A549 (cell line): ENCODE measurements around the gene DNAJA1. TPM values are rescaled to one million over a fixed set of nuclear protein-coding genes. Genes with fewer than 3 reads are reported as not detected.

Source experiments
- ATAC-seq, 2 experiments: fragments of 200-7000 bp in 1 of 2; fragments of >200 bp in 1 of 2; cut with Nextera tagmentation in 1 of 2; cut with Tn5 transposase in 1 of 2; 3 replicates each; pipeline versions ENCODE4 v1.8.0 to v1.9.1; 2018 to 2020; ENCODE audit warnings: mild to moderate bottlenecking in 1 of 2, moderate library complexity in 1 of 2
- CTCF ChIA-PET: fragments of 300-600 bp; sonication (Branson Sonifier 250); formaldehyde crosslinking; extraction: SDS; loops from one replicate; lab custom pipeline; 2021; ENCODE audit warnings: antibody characterized with exemption, inconsistent platforms; lab: Yijun Ruan, JAX
- POLR2A ChIA-PET: fragments of 350-600 bp; formaldehyde crosslinking; extraction: SDS; loops from one replicate; lab custom pipeline; 2021; ENCODE audit warnings: antibody characterized with exemption, inconsistent platforms; lab: Yijun Ruan, JAX
- DNase-seq, 2 experiments: peaks; one replicate each; pipeline versions ENCODE4 v3.0.0 to v3.0.0-alpha.2; 2011 to 2016; ENCODE audit warnings: low read depth in 1 of 2, low spot score in 1 of 2
- FAIRE-seq: peaks from 2 replicates; lab custom pipeline; 2011; peaks lifted over from hg19 to GRCh38; lab: Jason Lieb, UNC
- H3K27ac ChIP-seq, 2 experiments: fragments of >200 bp; sonication (Bioruptor Twin); formaldehyde crosslinking; 3 replicates each; pipeline ENCODE4 v1.5.1; 2016 to 2017
- H3K4me1 ChIP-seq: fragments of >200 bp; sonication (Bioruptor Twin); formaldehyde crosslinking; 3 replicates; pipeline ENCODE4 v1.6.1; 2016
- H3K4me2 ChIP-seq: fragments of >200 bp; sonication (Bioruptor Twin); formaldehyde crosslinking; 3 replicates; pipeline ENCODE4 v1.6.1; 2016
- H3K4me3 ChIP-seq: fragments of >200 bp; sonication (Bioruptor Twin); formaldehyde crosslinking; 3 replicates; pipeline ENCODE4 v1.5.1; 2016
- H3K9me3 ChIP-seq: fragments of >200 bp; sonication (Bioruptor Twin); formaldehyde crosslinking; 3 replicates; pipeline ENCODE4 v1.6.1; 2016
- CBX8 ChIP-seq: fragments of 200-600 bp; sonication (generic); IDR thresholded peaks from 2 replicates; pipeline ENCODE4 v1.6.1; 2016
- CEBPB ChIP-seq, 2 experiments: fragments of >200 bp in 1 of 2; sonication (Bioruptor Twin) in 1 of 2; formaldehyde crosslinking in 1 of 2; IDR thresholded peaks; 2 replicates each; pipeline ENCODE4 v1.6.1; 2012 to 2016
- CHD2 ChIP-seq: fragments of 150-350 bp; IDR thresholded peaks from 2 replicates; pipeline ENCODE4 v1.6.1; 2014; ENCODE audit warnings: low read length; ENCODE audit not compliant: partially characterized antibody
- CHD4 ChIP-seq: fragments of 200-600 bp; sonication (generic); IDR thresholded peaks from 2 replicates; pipeline ENCODE4 v1.6.1; 2016; ENCODE audit warnings: antibody characterized with exemption, mild to moderate bottlenecking, borderline replicate concordance
- FOSB ChIP-seq: fragments of 250-450 bp; sonication (Bioruptor Pico); IDR thresholded peaks from 2 replicates; pipeline ENCODE4 v1.5.0; 2020; ENCODE audit warnings: mild to moderate bottlenecking, moderate library complexity
- FOSL2 ChIP-seq, 2 experiments: fragments of 450-650 bp in 1 of 2; fragments of >200 bp in 1 of 2; sonication (Bioruptor Twin) in 1 of 2; formaldehyde crosslinking; IDR thresholded peaks; 2 replicates each; pipeline versions ENCODE4 v1.5.0 to v1.6.1; 2016 to 2020; ENCODE audit warnings: mild to moderate bottlenecking in 1 of 2, moderate library complexity in 1 of 2
- FOXS1 ChIP-seq: fragments of 250-450 bp; sonication (Bioruptor Pico); IDR thresholded peaks from 2 replicates; pipeline ENCODE4 v1.5.0; 2020; ENCODE audit warnings: mild to moderate bottlenecking, moderate library complexity
- HOXB13 ChIP-seq: fragments of 250-450 bp; sonication (Bioruptor Pico); IDR thresholded peaks from 2 replicates; pipeline ENCODE4 v1.5.0; 2020; ENCODE audit warnings: low read depth, mild to moderate bottlenecking, moderate library complexity
- JUN ChIP-seq, 2 experiments: fragments of >200 bp; sonication (Bioruptor Twin); formaldehyde crosslinking; IDR thresholded peaks; 2 replicates in 1 of 2; 3 replicates in 1 of 2; pipeline ENCODE4 v1.6.1; 2016 to 2017
- KDM1A ChIP-seq: fragments of 200-600 bp; sonication (generic); IDR thresholded peaks from 2 replicates; pipeline ENCODE4 v1.6.1; 2016; ENCODE audit warnings: low read depth, mild to moderate bottlenecking
- MYC ChIP-seq: IDR thresholded peaks from 2 replicates; pipeline ENCODE4 v1.6.1; 2012; ENCODE audit warnings: mild to moderate bottlenecking, inconsistent platforms, low read length, improper control_type of control experiment, borderline replicate concordance
- NFE2L2 ChIP-seq: fragments of 150-350 bp; conservative IDR thresholded peaks from 2 replicates; pipeline ENCODE4 v1.6.1; 2014; ENCODE audit warnings: low read length
- POLR2A ChIP-seq: IDR thresholded peaks from 2 replicates; pipeline ENCODE4 v1.6.1; 2012; ENCODE audit warnings: mild to moderate bottlenecking, low read length
- POLR2AphosphoS2 ChIP-seq: conservative IDR thresholded peaks from 2 replicates; pipeline ENCODE4 v1.6.1; 2012; ENCODE audit warnings: low read length, improper control_type of control experiment, inconsistent platforms
- RFX5 ChIP-seq: fragments of 450-650 bp; IDR thresholded peaks from 2 replicates; pipeline ENCODE4 v1.7.1; 2014; ENCODE audit warnings: antibody characterized with exemption, mild to moderate bottlenecking, moderate library complexity
- SREBF2 ChIP-seq: fragments of 450-650 bp; IDR thresholded peaks from 2 replicates; pipeline ENCODE4 v1.6.1; 2014; ENCODE audit warnings: mild to moderate bottlenecking, moderate library complexity
- TFCP2L1 ChIP-seq: fragments of 250-450 bp; sonication (Bioruptor Pico); IDR thresholded peaks from 2 replicates; pipeline ENCODE4 v1.5.0; 2021; ENCODE audit warnings: mild to moderate bottlenecking
- TP53 ChIP-seq: fragments of 250-450 bp; sonication (Bioruptor Pico); IDR thresholded peaks from 2 replicates; pipeline ENCODE4 v1.5.0; 2021; ENCODE audit warnings: mild to moderate bottlenecking, moderate library complexity
- ZFP36 ChIP-seq: fragments of 450-650 bp; IDR thresholded peaks from 2 replicates; pipeline ENCODE4 v1.6.1; 2014; ENCODE audit warnings: borderline replicate concordance; ENCODE audit not compliant: partially characterized antibody
- WGBS: methylation state at CpG from one replicate; pipeline ENCODE4 v1.1.6; 2017; ENCODE audit errors: missing lambda C conversion rate; 5-methylcytosine and 5-hydroxymethylcytosine counted together
- polyA plus RNA-seq, 4 experiments: library from polyadenylated mRNA; depleted of rRNA in 3 of 4; stranded (reverse); fragments of >200 nt; fragmentation: RNase III in 1 of 4; extraction: RNeasy Plus Mini Kit Qiagen cat#74134 plus additional on column Dnase treatment in 1 of 4; gene quantifications; 2 replicates in 3 of 4; 3 replicates in 1 of 4; pipeline ENCODE4 v1.2.3, GENCODE V29; 2011 to 2017
- TF ChIP-seq, protein P1 (sequence below): IDR thresholded peaks from 2 replicates; pipeline ENCODE4 v1.6.1; 2012; ENCODE audit warnings: low read depth, borderline replicate concordance
- TF ChIP-seq, protein P2 (sequence below): IDR thresholded peaks from 2 replicates; pipeline ENCODE4 v1.6.1; 2012
- TF ChIP-seq, protein P3 (sequence below): IDR thresholded peaks from 2 replicates; pipeline ENCODE4 v1.6.1; 2012

The DNAJA1 gene
- polyA plus RNA-seq, 2 of the 4 experiments (the other 2 are of a cell fraction) = 258 to 410 TPM

DNA sequence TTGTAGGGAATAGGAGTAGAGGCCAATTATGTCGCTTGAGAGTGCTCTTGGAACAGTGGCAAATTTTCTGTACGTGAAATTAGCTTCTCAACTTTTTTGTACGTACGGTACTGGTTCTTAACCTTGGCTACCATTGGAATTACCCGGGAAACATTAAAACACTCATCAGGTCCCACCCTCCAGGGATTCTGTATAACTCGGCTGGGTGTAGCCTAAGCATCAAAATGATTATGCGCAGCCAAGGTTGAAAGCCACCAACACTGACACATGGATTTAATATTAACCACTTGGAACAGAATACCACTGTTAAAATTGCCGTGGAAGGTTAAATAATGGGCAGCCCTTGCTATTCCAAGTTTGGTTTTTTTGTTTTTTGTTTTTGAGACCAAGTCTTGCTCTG is 17.4 kb downstream of the DNAJA1 start:
- TF ChIP-seq KDM1A (no peak), HOXB13 (CRISPR knock-in tag) (no peak), POLR2AphosphoS2 (0 out of 2 replicates have a peak, but pooled peaks have one; percentile 33), FOSB (CRISPR knock-in tag) (no peak), CHD2 (no peak), CHD4 (no peak), CEBPB (IDR thresholded peaks at IDR 0.05) (no peak)
- TF ChIP-seq, protein P1, sequence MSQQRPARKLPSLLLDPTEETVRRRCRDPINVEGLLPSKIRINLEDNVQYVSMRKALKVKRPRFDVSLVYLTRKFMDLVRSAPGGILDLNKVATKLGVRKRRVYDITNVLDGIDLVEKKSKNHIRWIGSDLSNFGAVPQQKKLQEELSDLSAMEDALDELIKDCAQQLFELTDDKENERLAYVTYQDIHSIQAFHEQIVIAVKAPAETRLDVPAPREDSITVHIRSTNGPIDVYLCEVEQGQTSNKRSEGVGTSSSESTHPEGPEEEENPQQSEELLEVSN = no peak
- H3K9me3 ChIP-seq = no peaks in the 10 kb centered on the region
- ChIA-PET POLR2A (interaction anchor here (3.6 kb wide), 1 partner anchor 17 kb away, joined by 58 read pairs; the partner anchor contains the start of gene DNAJA1), CTCF (interaction anchor here (3.5 to 9.0 kb wide), 2 partner anchors 15 to 18 kb away, joined by 22 to 59 read pairs; partner anchors contain the start of gene DNAJA1)
- H3K4me3 ChIP-seq = no peak overlapping the region
- FAIRE-seq = no peak
- WGBS = 56% methylated on average over 8 of the region's 8 CpGs
- peak overlapping the region in 1 of 2 experiments; percentile 86; a peak in 3 of 6 replicates for H3K27ac ChIP-seq
- peak in 1 of 2 experiments; percentile 3; a peak in 2 of 6 replicates for ATAC-seq
- H3K4me2 ChIP-seq = peak overlapping the region; percentile 85
- DNase-seq = no peak
- H3K4me1 ChIP-seq = peaks cover 31% of the 10 kb centered on the region

DNA sequence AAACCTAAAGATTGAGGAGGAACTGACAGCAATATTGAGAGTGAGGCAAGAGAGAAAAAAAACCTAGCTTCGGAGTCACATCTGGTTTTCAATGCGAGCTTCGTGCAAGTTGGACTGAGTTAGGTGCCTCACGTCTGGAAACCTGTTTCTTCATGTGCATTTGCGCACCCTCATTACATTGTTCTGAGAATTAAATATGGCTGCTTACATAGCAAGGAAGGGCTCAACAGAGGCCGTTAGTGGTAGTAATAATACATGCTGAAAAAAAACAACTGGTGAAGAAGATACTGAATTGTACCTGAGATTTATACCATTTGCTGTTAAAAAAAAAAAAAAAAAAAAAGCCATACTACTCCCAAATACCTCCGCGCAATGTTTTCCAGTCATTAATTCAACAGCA is 18.6 kb downstream of the DNAJA1 start:
- TF ChIP-seq JUN (IDR thresholded peaks at IDR 0.05) (0 out of 5 replicates have a peak, but pooled peaks of 1 of the 2 experiments have one; percentile 14), FOSL2 (IDR thresholded peaks at IDR 0.05) (no peak), FOSL2 (CRISPR knock-in tag; IDR thresholded peaks at IDR 0.05) (no peak)
- TF ChIP-seq, all 56 proteins: peak for 1
- ChIA-PET POLR2A (interaction anchor here (1.4 to 3.6 kb wide), 3 partner anchors 11 to 33 kb away, joined by 5 to 58 read pairs (median 7); partner anchors contain the start of genes DNAJA1 and SMU1), CTCF (interaction anchor here (1.0 to 9.0 kb wide), 8 partner anchors 11 to 41 kb away, joined by 3 to 59 read pairs (median 8); partner anchors contain the start of genes APTX and DNAJA1)
- 32% methylated on average over 8 of the region's 8 CpGs for WGBS
- peaks cover 31% of the 10 kb centered on the region for H3K4me1 ChIP-seq
- peak overlapping the region; percentile 54 for H3K4me3 ChIP-seq
- H3K4me2 ChIP-seq = peak overlapping the region; percentile 85
- DNase-seq (no peak), FAIRE-seq (no peak), ATAC-seq (peak; percentile 11 to 24; a peak in 3 of 6 replicates)
- no peaks in the 10 kb centered on the region for H3K9me3 ChIP-seq
- H3K27ac ChIP-seq = peak overlapping the region; percentile 79 to 86

DNA sequence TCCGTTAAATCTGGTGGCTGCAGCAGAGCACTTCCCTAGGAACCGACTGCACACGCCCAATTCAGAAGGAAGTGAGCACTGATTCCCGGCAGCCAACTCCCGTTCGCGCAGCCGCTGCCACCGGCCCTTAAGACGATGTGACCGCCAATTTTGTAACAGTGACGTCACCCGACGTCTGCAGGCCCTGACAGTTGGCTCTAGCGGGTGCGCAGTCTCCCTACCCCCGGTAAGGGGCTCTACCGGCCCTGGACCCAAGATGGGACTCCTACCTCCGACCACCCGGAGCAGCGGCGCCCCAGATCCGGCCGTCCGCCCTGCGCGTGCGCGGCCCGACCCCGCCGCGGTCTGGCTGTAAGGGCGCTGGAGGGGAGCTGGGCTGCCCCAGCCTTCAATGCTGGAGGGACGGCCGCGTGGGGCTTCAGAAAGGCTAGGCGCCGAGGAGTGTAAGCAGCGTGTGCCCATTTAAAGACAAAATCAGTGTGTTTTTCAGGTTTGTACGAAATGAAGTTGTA is 19.1 kb downstream of the DNAJA1 start:
- ChIA-PET CTCF (interaction anchor here (0.6 to 9.0 kb wide), 14 partner anchors 8 to 182 kb away, joined by 3 to 59 read pairs (median 4); partner anchors contain the start of genes APTX, DNAJA1 and SMU1), POLR2A (interaction anchor here (0.8 to 3.6 kb wide), 4 partner anchors 10 to 32 kb away, joined by 3 to 58 read pairs (median 6); partner anchors contain the start of genes DNAJA1 and SMU1)
- ATAC-seq (peak; percentile 90 to 91), FAIRE-seq (peak; percentile 23), DNase-seq (peak; percentile 87 to 94)
- TF ChIP-seq, protein P2, sequence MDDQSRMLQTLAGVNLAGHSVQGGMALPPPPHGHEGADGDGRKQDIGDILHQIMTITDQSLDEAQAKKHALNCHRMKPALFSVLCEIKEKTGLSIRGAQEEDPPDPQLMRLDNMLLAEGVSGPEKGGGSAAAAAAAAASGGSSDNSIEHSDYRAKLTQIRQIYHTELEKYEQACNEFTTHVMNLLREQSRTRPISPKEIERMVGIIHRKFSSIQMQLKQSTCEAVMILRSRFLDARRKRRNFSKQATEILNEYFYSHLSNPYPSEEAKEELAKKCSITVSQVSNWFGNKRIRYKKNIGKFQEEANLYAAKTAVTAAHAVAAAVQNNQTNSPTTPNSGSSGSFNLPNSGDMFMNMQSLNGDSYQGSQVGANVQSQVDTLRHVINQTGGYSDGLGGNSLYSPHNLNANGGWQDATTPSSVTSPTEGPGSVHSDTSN = 0 out of 2 replicates have a peak, but pooled peaks have one; percentile 31
- no peak for TF ChIP-seq SREBF2
- TF ChIP-seq JUN (IDR thresholded peaks at IDR 0.05) = peak in 1 of 2 experiments; percentile 34; a peak in 2 of 5 replicates
- no peak for TF ChIP-seq CBX8
- TF ChIP-seq TP53 (CRISPR knock-in tag) = peak; percentile 49; the same call in 1 of the 2 replicates
- TF ChIP-seq, protein P1 = 0 out of 2 replicates have a peak, but pooled peaks have one; percentile 43
- 0 out of 4 replicates have a peak, but pooled peaks of 1 of the 2 experiments have one; percentile 12 for TF ChIP-seq CEBPB (IDR thresholded peaks at IDR 0.05)
- no peak for TF ChIP-seq MYC
- peak; percentile 61; the same call in 1 of the 2 replicates for TF ChIP-seq RFX5
- TF ChIP-seq NFE2L2 = no peak
- no peak for TF ChIP-seq ZFP36
- TF ChIP-seq, protein P3, sequence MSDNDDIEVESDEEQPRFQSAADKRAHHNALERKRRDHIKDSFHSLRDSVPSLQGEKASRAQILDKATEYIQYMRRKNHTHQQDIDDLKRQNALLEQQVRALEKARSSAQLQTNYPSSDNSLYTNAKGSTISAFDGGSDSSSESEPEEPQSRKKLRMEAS = peak; percentile 73
- no peak for TF ChIP-seq FOSL2 (IDR thresholded peaks at IDR 0.05)
- peak; percentile 72 for TF ChIP-seq FOSL2 (CRISPR knock-in tag; IDR thresholded peaks at IDR 0.05)
- TF ChIP-seq POLR2A = peak; percentile 37
- no peak for TF ChIP-seq FOXS1
- 0 out of 2 replicates have a peak, but pooled peaks have one; percentile 24 for TF ChIP-seq TFCP2L1 (CRISPR knock-in tag)
- H3K9me3 ChIP-seq = no peaks in the 10 kb centered on the region
- H3K4me1 ChIP-seq = peaks cover 31% of the 10 kb centered on the region
- peak overlapping the region; percentile 79 to 86 for H3K27ac ChIP-seq
- H3K4me3 ChIP-seq = peak overlapping the region; percentile 54
- WGBS = 2% methylated on average over 12 of the region's 41 CpGs
- peak overlapping the region; percentile 85 for H3K4me2 ChIP-seq
